GM19025 (cell line): Measurements from ENCODE around the gene RPGRIP1L.
"Not testable (repeated sequence)": the region's sequence is repeated elsewhere in the genome, so short reads cannot be mapped to it uniquely, and the experiment has no call there.

Experiments used
- ATAC-seq: cut with Tn5 transposase; IDR thresholded peaks from one replicate; pipeline ENCODE4 v1.9.1; 2021; ENCODE audit warnings: mild to moderate bottlenecking, low read depth, moderate library complexity; ENCODE audit not compliant: unreplicated experiment

RPGRIP1L gene

GRCh38 chr16:53713403-53714204 lies 9.9 kb upstream of the RPGRIP1L start:
- no peak for ATAC-seq

GRCh38 chr16:53712065-53712464 lies 8.4 kb upstream of the RPGRIP1L start:
- ATAC-seq: no peak

DNA sequence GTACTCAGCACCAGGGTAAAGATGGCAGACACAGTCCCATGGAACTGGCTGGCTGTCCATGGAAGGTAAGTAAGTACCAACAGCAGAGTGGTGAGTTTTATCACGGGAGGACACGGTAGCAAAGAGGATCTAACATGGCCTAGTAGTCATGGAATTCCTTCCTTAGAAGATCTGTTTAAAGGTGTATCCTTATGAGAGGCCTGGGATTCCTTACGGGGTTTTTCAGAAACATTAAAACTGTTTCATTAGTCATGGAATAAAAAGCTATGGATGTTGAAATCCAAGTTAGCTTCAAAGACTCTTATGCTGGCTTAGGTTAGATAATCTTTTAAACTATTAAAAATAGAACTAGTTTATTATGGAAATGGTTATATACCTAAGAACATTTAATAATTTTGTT lies 7.7 kb upstream of the RPGRIP1L start:
- no peak for ATAC-seq

GRCh38 chr16:53708490-53708889 lies 4.8 kb upstream of the RPGRIP1L start:
- no peak for ATAC-seq

- ATAC-seq: no peak
Measured at GRCh38 chr16:53707671-53708070, 4.0 kb upstream of the RPGRIP1L start.

- no peak for ATAC-seq
Measured at GRCh38 chr16:53704445-53704813, 770 bp upstream of the RPGRIP1L start.

- not testable (repeated sequence) for ATAC-seq
Measured at GRCh38 chr16:53698271-53698670, 5.4 kb downstream of the RPGRIP1L start.

- no peak for ATAC-seq
Measured at GRCh38 chr16:53695070-53695469, 8.6 kb downstream of the RPGRIP1L start.

GRCh38 chr16:53693320-53693719 lies 10.3 kb downstream of the RPGRIP1L start:
- no peak for ATAC-seq

DNA sequence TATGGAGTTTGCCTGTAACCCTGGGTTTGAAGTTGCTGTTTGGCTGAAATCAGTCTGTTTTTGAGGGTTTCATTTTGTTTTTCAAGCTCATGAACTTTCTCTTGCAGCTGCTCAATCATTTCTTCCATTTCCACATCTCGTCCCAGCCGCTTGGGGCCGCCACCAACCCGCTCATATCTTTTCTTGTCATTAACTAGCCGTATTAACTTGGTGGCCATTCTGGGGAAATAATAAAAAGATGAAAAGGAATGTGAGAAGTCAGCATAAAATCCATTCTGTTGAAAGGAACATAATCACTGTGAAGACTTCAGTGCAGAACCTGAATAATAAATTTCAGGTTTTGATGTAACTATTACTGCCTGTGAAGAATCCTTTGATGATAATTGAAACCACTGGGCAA lies 11.5 kb downstream of the RPGRIP1L start:
- no peak for ATAC-seq

DNA sequence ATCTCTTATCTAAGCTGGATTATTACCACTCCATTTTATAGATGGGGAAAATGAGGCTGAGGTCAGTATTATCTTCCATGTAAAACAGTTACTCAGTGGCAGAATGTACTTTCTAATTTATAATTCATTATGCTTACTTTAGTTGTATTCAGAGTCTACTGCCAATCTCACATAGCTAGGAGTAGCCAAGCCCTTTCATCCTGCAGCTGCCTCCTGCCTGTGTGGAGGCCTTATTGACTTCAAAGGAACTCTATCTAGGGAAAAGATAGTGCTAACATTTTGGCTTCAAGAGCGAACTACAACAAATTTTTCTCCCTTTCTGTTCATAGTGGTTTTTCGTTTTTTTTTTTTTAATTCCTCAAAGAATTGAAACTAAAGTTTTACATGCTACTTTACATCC lies 12.9 kb downstream of the RPGRIP1L start:
- no peak for ATAC-seq

- ATAC-seq: no peak
Measured at GRCh38 chr16:53689636-53690035, 14.0 kb downstream of the RPGRIP1L start.

GRCh38 chr16:53686710-53687109 lies 16.9 kb downstream of the RPGRIP1L start:
- no peak for ATAC-seq

DNA sequence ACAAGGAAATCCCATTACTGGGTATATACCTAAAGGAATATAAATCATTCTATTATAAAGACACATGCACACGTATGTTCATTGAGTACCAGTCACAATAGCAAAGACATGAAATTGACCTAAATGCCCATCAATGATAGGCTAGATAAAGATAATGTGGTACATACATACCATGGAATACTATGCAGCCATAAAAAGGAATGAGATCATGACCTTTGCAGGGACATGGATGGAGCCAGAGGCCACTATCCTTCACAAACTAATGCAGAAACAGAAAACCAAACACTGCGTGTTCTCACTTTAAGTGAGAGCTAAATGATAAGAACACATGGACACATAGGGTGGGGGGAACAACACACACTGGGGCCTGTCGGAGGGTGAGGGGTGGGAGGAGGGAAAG lies 18.3 kb downstream of the RPGRIP1L start:
- ATAC-seq: not testable (repeated sequence)

DNA sequence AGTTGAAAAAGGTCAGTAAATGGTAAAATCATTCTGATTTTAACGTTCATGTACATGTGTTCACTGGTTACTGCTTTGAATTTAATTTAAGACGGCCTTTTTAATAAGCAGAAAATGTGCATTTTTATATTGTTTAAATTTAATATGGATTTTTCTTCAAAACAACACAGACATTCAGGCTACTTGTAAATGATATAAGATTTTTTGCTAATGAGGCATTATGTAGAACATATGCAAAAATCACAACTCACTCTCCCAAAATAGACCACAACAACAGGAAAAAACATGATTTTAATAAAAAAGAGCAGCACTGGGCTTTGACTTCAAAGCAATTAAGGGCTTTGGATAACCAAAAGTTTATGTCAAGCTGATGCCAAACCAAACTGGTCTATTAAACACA lies 22.3 kb downstream of the RPGRIP1L start:
- no peak for ATAC-seq

GRCh38 chr16:53680756-53681155 lies 22.9 kb downstream of the RPGRIP1L start:
- ATAC-seq: no peak

- no peak for ATAC-seq
Measured at GRCh38 chr16:53678756-53679343, 24.8 kb downstream of the RPGRIP1L start.

DNA sequence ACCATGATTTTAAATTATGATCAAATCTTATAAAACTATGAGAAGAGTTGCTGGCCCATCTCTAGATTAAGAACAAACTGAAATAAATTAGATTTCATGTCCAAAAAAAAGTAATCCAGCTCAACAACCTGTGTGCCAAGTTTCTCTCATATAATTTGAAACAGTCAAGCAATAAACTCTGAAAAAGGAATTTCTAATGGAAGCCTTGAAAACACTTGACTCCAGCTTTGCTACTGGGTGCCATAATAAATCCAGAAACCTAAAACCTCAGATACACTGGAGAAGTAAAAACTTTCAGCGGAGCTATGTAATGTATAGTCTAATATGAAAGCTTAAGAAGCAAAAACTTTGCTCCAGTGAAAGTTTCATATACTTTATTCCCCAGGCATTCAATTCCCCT lies 25.5 kb downstream of the RPGRIP1L start:
- no peak for ATAC-seq

GRCh38 chr16:53673189-53673588 lies 30.5 kb downstream of the RPGRIP1L start:
- ATAC-seq: no peak

- no peak for ATAC-seq
Measured at GRCh38 chr16:53672461-53672860, 31.2 kb downstream of the RPGRIP1L start.

GRCh38 chr16:53668869-53669268 lies 34.8 kb downstream of the RPGRIP1L start:
- ATAC-seq: no peak

DNA sequence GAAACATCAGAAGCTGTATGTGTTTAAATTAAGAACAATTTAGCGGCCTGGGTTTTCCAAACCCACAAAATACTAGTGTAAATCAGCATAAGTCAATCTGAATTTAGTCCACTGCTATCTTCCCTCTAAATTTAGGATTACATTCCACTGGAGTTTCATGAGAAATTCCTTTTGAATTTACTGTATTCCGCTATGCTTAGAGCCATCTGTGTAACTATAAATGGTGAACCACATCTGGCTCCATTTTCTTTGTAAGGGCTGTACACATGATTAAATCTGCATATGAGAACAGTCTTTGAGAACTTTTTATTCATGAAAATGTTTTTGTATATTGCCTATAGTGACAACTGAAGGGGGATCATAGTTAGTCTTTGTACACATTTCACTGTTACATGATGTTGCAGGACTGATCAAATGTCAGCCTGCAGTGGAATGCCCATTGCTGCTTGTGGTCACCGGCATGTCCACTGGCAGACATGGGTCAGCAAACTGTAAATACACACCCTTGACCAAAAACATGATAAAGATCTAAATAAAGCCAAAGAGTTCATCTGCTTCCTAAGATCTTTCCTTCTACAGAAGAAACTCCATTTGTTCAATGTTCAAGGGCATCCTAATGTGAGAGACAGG lies 36.8 kb downstream of the RPGRIP1L start:
- ATAC-seq: no peak
